Activated CD4-positive, alpha-beta T cell treated with anti-CD3 and anti-CD28 coated beads, Interleukin-10, Interleukin-2, amounts not matched to agents 100 ng/mL and 50 ng/mL, durations not matched to agents 16 hours and 8 hours (primary cell): ENCODE measurements around the gene NME4.
A peak's percentile ranks its signal among the peaks of the same experiment; 100 is the strongest.
"Not testable (repeated sequence)": the region's sequence is repeated elsewhere in the genome, so short reads cannot be mapped to it uniquely, and the experiment has no call there.

ENCODE experiments used
- DNase-seq: peaks from one replicate; pipeline ENCODE4 v3.0.0-alpha.2; 2020

NME4 gene

DNA sequence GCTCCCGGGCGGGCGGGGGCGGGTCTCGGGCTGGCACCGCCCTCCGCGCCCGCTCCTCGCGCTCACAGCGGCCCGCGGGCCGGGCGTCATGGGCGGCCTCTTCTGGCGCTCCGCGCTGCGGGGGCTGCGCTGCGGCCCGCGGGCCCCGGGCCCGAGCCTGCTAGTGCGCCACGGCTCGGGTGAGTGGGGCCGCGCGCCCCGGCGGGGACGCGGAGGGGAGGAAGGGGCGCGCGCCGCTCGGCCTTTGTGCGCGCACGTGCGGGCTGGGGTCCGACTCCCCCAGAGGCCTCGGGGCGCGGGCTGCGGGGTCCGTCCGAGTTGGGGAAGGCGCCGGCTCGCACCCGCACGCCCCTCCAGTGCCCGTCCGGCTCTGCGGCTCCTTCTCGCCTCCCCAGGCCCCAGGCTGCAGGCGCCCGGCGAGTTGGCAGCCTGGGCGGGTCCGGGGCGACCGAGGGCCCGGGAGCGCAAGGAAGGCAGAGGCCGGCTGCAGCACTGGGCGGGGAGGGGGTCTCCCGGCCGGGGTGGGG is at the start of gene NME4:
Gene NME4 (plus strand): TSS at position 65 of the 527 bp plus-strand sequence. CDS start 24 bp downstream, at position 89.
- no peak for DNase-seq

DNA sequence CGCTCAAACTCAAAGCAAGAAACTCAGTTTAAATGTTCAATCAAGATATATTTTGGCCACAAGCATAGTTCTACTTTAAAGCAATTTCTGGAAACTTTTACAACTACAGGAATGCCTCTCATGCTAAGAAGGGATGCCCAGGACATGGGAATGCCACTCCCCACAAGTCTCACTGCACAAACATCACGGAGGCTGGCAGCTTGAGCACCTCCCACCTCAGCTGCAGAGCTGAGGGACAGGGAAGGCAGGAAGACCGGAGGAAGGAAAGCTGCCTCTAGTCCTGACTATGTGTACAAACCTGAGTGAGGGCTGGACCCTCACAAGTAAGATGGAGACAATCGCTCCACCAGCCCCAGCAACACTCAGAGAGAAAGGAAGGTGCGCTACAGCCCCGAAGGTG is 49.8 kb upstream of the NME4 start:
- DNase-seq = no peak

DNA sequence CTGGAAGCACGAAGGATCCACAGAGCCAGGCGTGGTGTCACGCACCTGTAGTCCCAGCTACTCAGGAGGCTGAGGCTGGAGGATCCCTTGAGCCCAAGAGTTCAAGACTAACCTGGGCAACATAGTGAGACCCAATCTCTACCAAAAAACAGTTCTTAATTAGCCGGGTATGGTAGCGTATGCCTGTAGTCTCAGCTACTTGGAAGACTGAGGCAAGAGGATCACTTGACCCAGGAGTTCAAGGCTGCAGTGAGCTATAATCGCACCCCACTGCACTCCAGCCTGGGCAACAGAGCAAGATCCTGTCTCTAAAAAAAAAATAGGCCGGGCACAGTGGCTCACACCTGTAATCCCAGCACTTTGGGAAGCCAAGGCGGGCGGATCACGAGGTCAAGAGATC is 48.5 kb upstream of the NME4 start:
- not testable (repeated sequence) for DNase-seq

DNA sequence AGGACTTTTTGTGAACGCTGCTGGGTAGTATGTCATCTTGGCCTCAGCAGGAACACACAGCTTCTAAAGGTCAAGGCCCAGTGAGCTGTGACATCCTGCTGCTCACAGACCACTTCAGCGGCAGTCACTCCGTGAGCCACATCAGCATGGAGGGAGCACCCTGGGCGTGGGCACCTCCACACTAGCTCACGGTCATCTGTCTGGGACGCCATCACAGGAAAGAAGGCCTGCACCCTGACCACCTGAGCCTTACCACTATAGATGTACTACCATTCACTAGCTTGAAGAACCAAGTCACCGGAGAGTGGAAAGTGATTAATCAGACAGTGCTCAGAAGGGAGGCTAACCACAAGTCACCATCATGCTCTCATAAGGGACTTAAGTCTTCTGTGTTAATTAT is 47.8 kb upstream of the NME4 start:
- DNase-seq = no peak

DNA sequence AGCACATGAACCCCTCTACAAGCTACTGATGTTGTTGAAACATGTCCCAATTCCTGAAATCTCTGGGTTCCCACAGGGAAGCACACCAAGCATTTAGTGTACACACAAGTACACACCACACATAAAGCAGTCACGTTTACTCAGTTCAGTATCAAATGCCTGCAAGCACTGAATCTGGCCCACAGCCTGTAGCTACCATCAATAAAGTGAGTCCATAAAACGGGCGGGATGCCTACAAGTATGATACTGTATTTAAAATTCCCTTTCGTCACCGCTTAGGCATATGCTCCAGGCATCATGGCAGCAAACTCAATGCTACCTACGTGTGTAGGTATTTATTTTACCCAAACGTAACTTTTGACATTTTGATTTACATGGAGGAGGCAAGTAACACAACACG is 46.8 kb upstream of the NME4 start:
- DNase-seq = no peak

DNA sequence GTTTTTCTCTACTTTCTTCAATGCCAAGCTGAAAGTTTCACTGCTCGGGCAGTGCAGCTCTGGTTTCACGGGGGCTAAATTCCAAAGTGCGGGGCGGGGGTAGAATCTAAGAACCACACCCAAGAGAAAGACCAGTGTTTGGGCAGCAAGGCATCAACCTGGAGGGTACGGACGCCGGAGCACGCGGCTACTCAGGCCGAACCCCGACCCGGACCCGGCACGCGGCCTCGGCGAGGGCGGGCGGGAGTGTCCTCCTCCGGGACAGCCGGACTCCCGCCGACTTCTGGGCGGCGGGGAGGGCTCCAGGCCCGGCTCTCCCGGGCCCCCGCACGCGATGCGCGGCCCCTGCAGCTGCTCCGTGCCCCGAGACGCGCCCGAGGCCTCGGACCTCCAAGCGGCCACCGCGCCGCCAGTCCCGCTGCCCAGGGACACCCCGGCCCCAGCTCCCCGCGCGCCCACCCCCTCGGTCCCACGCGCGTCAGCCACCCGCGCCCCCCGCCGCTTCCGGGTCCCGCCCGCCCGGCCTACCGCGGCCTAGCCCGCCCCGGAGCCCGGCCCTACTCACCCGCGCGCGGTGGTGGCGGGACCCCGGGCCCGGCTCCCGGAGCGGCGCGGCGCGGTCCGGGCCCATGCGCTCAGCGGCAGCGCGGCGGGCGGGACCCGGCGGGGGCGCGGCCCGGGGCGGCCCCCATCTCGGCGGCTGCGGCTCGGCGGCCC is 45.0 kb upstream of the NME4 start:
- DNase-seq = no peak

DNA sequence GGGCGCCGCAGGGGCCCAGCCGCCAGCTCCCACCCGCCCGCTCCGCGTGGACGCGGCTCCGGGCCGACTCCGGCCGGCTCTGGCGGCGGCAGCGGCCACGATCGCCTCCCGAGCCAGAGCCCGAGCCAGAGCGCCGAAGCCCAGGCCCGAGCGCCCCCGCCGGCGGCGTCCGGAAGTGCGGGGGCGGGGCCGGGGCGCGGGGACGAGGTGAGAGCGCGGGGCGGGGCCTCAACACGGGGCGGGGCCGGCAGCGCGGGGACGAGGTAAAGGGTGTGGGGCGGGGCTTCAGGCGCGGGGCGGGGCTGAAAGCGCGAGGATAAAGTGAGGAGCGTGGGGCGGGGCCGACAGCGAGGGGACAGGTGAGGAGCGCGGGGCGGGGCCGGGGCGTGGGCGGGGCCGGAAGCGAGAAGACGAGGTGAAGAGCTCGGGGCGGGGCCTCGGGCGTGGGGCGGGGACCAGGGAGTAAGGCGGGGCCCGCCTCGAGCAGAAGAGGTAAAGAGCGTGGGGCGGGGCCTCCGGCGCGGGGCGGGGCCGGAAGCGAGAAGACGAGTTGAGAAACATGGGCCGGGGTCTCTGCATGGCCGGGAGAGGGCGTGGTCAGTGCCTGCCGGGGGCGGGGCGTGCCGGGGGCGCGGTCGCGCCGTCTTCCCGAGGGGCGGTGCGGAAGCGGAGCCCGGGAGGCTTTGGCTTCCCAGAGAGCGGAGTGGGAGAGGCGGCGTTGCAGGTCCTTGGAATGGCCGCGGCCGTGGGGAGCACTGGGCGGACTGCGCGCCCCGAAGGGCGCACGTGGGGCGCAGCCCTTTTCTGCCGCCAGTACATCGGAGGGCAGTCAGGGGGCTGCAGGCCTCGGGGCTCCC is 44.2 kb upstream of the NME4 start, which contains the start of gene AXIN1:
Gene AXIN1 (minus strand): TSS at position 177 of the 857 bp plus-strand sequence. CDS start 5,698 bp downstream, outside the sequence.
- peak; percentile 99 for DNase-seq

DNA sequence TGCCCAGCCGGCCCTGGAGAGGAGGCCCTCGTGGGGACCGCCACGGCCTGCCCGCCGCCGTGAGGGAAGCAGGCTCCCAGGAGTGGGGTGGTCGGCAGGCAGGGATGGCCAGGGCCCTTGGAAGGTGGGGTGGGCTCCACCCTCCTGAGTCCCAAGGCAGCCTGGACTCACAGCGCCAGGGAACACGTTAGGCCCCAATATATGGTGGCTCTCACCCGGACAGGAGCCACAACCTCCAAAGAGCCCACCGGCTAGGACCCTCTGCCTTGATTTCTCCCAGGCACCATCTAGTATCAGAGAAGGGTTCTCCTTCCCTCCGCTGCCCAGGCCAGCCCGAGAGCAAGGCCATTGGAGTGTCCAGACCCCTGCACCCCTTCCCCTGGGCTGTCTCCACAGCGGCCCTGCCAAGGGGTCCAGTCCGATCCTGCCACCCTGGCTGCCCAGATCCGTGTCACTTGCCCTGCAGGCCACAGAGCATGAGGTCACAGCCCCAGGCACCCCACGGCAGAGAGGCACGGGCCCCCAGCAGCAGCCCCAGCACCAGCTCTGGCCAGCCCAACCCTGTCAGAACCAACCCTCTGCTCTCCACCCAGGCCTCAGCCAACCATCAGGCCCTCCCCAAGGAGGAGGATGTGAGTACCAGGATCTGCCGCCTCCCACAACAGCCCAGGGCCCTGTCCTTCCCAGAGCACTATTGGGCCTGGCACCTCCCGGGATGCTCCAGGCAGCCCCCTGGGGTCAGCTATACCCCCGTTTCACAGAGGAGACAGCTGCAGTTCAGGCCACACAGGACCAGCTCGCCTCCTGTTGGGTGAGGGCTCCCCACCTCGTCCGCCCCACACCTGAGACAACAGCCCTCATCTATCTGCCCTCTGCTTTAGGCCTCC is 43.4 kb upstream of the NME4 start:
- DNase-seq = no peak

DNA sequence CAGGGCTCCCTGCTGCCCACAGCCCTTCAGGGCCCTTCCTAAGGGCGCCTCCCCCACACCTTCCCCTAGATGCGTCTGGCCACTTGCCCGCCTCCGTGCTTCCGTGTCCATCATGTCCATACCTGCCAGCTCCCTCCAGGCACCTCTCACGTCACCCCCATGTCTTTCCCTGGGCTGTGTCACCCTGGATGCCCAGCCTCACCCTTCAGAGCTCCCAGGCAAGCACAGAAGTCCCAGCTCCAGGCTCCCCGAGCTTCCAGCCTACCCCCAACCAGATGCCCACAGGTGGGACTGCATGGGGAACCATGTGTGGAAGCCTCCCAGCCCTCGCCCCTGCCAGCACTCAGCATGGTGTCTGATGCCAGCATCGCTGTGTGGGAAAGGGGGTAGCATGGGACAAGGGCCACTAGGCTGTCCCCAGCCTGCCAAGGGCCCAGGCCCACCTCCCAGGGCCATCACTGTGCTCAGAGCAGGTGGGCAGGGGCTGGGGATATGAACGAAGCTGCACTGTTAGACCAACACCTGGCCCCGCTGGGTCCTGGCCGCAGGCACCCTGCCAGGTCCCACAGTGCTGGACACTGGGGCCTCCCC is 42.6 kb upstream of the NME4 start:
- no peak for DNase-seq

DNA sequence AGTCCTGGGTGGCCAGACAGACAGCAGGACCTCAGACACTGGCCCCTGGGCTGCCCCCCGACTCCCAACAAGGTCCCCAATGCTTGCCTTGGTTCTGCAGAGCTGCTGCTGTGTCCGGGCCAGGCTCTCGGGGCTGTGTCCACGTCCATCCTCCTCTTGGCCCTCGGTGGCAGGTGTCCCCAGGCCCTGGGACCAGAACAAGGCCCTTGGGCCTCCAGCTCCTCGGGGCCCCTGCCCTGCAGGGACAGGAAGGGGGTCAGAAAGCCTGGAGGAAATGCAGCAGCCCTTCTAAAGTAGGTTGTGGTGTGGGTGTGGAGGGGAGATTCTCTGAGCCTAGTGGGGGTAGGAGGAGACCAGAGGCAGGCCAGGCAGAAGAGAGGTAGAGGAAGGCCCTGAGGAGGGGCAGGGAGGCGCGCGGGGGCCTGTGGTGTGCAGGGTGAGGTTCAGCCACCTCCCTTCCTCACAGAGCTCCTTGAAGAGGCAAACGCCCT is 42.0 kb upstream of the NME4 start:
- no peak for DNase-seq

DNA sequence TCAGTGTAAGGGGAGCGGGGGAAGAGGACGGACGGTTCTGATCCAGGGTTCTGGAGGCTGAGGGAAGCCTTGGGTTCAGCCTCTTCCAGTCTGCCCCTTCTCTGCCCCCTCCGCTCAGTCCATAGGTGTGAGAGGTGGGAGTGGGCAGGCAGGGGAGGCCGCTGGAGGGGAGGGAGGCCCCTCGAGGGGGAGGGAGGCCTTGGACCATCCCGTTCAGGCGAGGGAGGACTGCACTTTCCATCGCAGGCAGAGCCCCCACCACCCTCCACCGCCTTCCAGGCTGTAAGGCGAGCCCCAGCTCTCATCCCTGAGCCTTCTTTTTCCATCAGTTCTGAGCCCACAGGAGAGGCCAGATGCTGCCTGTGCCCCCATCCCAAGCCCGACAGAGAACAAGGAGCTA is 40.3 kb upstream of the NME4 start:
- DNase-seq = no peak

DNA sequence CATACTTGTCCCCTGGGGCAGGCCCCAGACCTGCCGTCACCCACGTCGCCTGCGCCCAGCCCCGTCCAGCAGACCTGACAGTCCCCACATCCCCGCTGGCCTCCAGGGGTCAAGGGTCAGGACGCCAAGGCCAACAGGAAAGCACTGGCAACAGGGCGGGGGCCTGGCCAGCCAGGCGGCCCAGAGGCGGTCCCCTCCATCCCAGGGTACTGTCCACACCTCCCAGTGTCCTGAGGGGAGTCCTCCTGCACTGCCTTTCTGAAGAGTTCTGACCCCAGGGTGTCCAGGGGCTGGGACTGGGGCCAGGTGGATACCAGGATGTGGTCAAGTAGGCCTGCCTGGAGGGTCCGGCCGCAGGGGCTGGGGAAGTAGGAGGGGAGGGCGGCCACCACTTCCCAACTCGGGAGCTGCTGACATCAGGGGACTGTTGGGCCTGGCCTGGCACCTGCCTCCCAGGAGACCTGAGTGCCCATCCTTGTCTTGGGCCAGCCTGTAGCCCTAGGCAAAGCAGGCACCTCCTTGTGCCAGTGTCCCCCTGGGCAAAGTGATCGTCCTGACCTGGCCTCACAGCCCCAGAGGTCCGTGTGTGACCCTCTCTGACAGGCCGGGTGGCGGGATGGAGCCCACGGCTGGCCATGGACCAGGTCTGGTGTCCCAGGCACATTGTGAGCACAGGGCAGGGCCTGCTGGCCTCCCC is 37.8 kb upstream of the NME4 start:
- no peak for DNase-seq

DNA sequence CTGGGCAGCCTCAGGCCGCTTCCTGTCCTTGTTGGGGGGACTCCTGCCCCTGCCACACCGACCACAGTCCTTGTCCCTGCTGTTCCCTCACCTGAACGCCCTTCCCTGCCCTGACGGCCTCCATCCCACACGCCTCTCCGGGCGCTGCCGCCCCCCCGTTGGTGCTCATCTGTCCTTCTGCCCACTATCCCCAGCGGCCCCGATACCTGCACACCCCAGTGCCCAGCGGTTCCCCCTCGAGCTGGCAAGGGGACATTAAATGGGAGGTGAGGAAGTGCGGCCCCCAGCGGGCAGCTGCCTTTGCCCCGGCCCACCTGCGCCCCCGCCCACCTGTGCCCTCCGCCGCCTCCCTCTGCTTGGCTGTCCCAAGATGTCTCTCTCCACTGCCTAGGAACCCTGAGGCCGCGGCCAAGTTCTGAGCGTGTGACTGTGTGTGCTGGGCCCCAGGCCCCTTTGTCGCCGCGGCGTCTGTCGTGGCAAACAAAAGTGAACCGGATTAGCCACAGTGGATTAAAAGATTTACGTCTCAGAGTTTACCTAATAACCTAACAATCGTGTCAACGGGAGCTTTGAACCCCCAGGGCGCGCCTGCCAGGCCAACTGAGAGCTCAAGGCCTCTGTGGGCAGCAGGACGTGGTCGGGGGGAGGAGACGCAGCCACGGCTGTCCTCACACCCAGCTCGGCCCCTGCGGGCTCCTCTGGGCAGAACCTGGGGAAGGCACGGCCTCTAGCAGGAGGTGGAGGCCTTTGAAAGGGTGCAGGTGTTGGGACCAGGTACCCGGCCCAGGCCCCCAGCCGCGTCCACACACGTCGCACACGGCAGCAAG is 36.9 kb upstream of the NME4 start:
- DNase-seq = no peak

DNA sequence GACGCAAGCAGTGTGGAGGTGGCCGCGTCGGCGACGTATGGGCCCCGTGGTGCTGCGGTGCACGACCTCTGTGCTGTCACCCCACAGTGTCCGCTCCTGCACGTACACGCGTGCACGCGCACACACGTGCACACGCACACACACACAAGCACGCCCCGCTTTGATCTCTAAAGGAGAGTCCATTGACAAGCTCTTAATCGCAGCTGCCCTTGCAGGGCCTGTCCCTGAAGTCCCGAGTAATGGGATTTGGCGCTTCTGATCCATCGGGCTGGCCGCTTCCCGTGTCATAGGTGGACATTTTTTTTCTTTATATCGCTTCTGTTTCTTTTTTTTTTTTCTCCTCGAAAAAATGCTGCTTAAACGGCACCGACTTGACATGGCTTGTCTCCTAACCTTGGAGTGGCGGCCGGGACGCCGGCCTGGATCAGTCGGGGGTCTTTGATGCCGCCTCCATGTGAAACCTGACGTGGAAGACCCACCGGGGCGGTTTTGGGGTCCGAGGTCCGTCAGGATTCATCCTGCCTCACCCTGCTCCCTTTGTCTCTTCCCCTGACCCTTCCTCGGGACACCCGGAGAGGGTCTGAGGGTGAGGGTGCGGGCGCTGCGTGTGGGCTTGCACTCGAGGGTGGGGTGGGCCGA is 36.2 kb upstream of the NME4 start:
- no peak for DNase-seq

DNA sequence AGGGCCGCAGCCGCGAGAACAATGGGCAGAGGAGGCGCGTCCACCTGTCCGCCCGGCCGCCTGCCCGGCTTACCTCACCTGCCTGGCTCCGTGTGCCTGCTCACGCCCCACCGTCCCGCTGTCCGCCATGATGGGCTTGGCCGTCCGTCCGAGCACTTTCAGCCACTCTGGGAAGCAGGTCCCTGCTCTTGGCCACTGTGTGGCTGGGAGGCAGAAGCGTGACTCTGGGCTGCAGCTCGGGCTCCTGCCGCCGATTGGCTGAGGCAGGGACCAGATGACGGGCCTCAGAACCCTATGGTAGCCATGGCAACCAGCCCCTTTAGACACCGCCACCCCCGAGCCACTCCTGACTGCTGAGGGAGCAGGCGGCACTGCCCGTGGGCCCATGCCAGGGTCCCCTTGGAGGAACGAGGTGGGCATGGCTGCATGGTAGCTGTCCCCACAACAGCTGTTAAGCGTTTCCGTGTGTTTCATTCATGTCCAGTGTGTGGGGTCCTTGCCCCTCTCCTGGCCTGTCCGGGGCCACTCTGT is 35.6 kb upstream of the NME4 start:
- DNase-seq = no peak

DNA sequence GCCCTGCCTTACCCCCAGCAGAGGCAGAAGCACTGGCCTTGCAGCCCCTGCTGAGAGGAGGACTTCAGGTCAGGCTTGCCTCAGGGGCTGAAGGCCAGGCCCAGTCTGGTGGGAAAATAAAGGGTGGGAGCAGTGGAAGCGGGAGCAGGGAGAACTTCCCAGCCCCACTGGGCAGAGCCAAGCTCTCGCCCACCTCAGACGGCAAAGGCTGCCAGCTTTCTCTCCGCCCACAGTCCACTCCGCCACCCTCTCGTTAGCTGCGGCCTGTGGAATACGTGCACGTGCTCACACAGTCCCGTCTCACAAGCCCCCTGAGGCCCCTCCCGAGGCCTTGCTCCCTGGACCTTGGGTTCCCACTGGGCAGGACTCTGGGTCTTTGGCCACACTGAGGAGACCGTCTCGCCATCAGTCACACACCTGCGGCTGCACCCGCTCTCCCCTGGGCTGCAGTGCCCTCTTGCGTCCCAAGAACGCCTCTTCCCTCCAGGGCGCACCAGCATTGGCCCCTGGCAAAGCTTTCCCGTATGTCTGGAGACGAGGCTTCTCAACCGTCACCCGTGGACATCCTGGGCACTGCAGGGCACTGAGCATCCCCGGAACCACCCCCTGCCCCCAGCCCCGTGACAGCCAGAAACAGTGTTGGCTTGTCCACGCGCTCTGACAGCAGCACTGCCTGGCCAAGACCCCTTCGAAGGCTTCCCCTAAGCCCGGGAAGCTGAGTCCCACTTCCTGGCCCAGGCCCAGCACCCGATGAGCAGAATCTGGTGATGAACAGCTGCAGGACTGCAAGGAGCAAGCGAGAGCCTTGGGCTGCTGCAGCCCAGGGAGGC is 34.9 kb upstream of the NME4 start:
- peak; percentile 82 for DNase-seq

DNA sequence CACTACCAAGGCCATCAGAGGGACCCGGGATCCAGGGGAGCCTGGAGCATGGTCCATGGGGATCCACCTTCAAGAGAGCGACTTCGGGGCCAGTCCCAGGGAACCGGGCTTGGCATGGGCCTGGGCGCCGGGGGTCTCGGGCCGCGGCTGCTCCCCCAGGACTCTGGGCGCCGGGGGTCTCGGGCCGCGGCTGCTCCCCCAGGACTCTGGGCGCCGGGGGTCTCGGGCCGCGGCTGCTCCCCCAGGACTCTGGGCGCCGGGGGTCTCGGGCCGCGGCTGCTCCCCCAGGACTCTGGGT is 34.3 kb upstream of the NME4 start:
- not testable (repeated sequence) for DNase-seq

DNA sequence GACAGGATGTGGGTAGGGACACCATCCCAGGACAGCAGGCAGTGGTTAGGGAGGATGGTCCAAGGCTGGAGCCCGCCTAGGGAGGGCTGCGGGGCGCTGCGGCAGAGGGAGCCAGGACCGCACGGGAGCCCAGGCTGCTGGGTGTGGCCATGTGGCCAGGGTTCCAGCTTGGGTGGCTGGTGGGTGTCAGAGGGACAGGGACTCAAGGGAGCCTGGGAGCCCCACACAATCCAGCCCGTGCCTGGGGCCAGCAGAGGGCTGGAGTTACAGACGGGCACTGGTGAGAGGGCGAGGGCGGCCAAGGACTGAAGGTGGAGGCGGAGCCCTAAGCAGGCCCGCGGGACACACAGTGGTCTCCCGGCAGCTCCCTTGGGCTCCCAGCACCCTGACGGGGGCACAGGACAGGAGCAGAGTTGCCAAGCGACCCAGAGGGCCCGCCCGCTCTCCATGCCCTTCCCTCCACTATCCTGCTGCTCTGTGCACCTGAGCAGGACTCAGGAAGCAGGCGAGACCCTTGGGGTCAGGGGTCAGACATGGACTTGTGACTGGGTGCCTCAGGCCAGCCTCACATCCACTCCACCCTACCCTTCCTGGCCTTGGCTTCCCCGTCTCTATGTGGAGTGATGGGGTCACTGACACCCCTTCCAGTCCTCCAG is 33.8 kb upstream of the NME4 start:
- DNase-seq = no peak
